GM13977 (cell line): ENCODE data around the gene SERP2.

ENCODE experiments used
- DNase-seq: peaks from one replicate; pipeline ENCODE4 v3.0.0; 2012; ENCODE audit warnings: low spot score
- CTCF ChIP-seq: IDR thresholded peaks from 2 replicates; pipeline ENCODE4 v1.5.1; 2012; ENCODE audit warnings: mild to moderate bottlenecking, control low read depth; ENCODE audit not compliant: insufficient read depth; ENCODE audit errors: extremely low read depth, missing control alignments
- in situ Hi-C: fragments of 300-500 bp; cut with MboI; formaldehyde crosslinking; loops from one replicate; pipeline ENCODE4 v1.12.0; 2022; ENCODE audit warnings: low sequenced_read_pairs, low pct_unique_long_range_greater_than_20kb, mixed read lengths, inconsistent platforms; ENCODE audit not compliant: unreplicated experiment

SERP2 gene

GRCh38 chr13:44347301-44347700, 26.3 kb upstream of the SERP2 start:
- in situ Hi-C loops = no loop called here
- TF ChIP-seq CTCF = no peak
- DNase-seq = no peak

GRCh38 chr13:44347949-44348348, 25.7 kb upstream of the SERP2 start:
- in situ Hi-C loops = no loop called here
- no peak for DNase-seq
- TF ChIP-seq CTCF = no peak

- in situ Hi-C loops = no loop called here
- no peak for TF ChIP-seq CTCF
- no peak for DNase-seq
Observed at GRCh38 chr13:44350775-44351504, 22.7 kb upstream of the SERP2 start.

GRCh38 chr13:44351505-44351854, 22.1 kb upstream of the SERP2 start:
- no peak for DNase-seq
- TF ChIP-seq CTCF = no peak
- in situ Hi-C loops = no loop called here

GRCh38 chr13:44352202-44352601, 21.4 kb upstream of the SERP2 start:
- no peak for TF ChIP-seq CTCF
- in situ Hi-C loops = no loop called here
- no peak for DNase-seq

GRCh38 chr13:44352671-44353070, 21.0 kb upstream of the SERP2 start:
- DNase-seq = no peak
- in situ Hi-C loops = no loop called here
- TF ChIP-seq CTCF = no peak
